HG02840 (cell line): ENCODE data around the gene VAV2.

ENCODE experiments used
- ATAC-seq: cut with Tn5 transposase; IDR thresholded peaks from one replicate; pipeline ENCODE4 v1.9.1; 2021; ENCODE audit warnings: mild to moderate bottlenecking, moderate library complexity, moderate number of reproducible peaks; ENCODE audit not compliant: unreplicated experiment, low FRiP score

The VAV2 gene

DNA sequence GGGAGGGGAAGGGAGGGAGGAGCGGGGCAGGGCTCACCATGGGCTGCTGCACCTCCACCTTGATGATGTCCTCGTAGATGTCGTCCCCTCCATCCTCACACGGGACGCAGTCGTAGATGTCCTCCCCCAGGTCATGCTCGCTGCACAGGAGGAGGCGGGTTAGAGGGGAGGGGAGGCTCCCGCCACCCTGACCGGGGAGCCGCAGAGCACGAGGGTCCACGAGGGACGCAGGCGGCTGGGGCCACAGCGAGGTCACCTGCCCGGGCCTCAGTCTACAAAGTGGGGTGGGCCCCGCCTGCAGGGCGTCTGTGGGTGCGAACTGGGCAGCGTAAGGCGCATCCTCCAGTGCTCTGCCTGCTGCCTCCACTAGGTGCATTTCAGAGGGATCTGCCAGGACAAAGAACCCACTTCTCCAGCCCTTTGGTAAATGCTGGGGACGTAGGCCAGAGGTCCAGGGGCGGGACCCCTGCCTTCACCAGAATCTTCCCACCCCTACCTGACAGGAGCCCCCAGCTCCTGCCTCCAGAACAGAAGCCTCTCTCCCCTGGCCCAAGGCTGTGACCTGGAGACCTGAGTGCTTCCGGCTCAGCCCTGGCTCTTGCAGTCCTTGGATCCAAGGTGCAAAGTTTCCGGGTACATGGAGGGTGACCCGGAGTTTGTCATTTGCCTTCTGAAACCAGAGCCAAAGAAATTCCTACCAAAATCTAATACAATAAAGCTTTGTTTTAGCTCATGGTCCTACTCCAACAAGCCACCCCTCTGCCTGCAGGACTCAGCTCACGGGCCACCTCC lies 179.9 kb downstream of the VAV2 start:
- ATAC-seq = no peak

- ATAC-seq = no peak
Observed at GRCh38 chr9:133811471-133811870, 180.7 kb downstream of the VAV2 start.

- ATAC-seq = no peak
Observed at GRCh38 chr9:133810556-133811195, 181.4 kb downstream of the VAV2 start.

GRCh38 chr9:133809335-133809734 lies 182.8 kb downstream of the VAV2 start:
- ATAC-seq = no peak

- no peak for ATAC-seq
Observed at GRCh38 chr9:133807818-133808217, 184.3 kb downstream of the VAV2 start.

GRCh38 chr9:133807037-133807436 lies 185.1 kb downstream of the VAV2 start:
- no peak for ATAC-seq

DNA sequence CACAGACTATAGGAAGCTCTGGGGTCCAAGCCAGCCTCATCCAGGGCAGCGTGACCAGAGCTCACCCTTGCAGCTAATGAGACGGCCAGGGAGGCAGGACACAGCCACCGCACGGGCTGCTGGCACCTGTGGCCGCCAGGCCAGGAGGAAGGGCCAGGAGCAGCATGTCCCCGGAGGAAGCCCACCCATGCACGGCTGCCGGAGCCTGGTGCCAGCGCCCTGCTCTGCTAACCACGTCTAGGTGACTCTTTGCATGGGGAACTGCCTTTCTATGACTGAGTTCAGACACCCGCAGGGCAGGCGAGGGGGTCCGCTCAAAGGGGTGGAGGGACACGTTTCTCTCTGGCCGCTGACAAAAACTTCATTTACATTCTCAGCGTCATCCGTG lies 185.5 kb downstream of the VAV2 start:
- ATAC-seq = no peak

DNA sequence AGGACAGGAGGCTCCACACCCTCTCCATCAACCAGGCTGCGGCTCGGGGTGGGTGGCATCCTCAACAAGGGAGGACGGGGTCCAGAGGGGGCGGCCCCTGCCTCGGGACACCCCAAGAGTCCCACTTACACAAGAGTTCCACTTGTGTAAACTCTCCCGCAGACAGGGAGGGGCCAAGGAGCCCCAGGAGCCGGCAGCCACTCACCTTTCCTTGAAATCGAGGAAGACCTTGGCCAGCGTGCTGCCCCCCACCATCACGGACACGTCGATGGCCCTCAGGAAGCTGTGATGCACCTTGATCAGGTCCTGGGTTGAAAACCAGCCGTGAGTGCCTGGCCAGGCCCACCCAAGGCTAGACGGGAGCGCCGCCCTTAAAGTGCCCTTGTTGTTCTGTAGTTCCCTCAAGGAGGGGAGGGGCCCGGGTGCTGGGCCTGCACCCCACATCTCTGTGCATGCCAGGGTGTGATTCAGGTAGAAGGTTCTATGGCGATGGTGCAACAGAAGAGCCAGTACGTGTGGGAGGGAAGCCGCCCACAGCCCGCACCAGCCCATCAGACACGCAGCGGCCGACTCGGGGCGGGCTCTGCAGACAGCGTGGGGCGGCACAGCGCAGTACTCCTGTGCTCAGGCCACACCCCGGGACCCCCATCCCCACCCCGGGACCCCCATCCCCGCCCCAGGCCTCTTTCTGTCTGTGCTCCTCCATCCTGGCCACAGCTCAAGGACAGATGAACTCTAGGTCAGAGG lies 186.1 kb downstream of the VAV2 start:
- no peak for ATAC-seq

DNA sequence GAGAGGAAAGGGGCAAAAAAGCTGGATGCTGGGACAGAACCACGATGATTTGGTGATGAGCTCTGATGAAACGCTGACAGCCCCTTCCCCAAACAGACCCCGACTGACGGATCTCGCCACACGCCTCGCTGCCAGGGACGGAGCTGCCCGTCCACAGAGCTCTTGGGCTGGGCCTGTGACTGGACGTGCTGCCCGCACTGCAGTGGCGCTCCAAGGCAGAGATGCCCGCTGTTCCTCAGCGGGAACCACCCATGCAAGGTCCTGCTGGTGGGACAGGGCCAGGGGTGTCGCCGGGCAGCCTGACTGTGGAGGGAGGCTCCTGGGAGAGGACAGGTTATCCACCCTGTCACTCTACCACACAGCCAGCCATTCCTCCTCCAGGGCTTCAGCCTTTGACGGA lies 187.9 kb downstream of the VAV2 start:
- ATAC-seq = no peak

- no peak for ATAC-seq
Observed at GRCh38 chr9:133803745-133804144, 188.4 kb downstream of the VAV2 start.

- ATAC-seq = no peak
Observed at GRCh38 chr9:133803028-133803585, 189.0 kb downstream of the VAV2 start.

- no peak for ATAC-seq
Observed at GRCh38 chr9:133801739-133802138, 190.4 kb downstream of the VAV2 start.

DNA sequence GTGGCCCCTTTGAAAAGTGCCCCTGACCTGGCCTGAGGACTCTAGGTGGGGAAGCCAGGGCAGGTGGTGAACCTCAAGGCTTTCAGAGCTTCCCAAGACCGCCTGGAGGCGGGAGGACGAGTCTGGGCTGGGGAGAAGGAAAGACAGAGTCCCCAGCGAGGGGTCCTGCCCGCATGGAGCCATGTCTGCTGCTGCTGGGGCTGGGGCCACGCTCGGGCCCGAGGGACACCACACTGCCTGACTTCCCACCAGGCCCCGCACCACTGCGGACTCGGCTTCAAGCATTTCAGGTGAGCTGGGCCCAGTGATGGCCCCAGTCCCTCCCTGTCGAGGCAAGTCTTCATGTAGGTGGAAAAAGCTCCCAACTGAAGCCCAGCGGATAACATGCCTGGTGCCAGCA lies 191.9 kb downstream of the VAV2 start:
- ATAC-seq = no peak

- no peak for ATAC-seq
Observed at GRCh38 chr9:133799716-133800115, 192.4 kb downstream of the VAV2 start.

- no peak for ATAC-seq
Observed at GRCh38 chr9:133799106-133799505, 193.0 kb downstream of the VAV2 start.

DNA sequence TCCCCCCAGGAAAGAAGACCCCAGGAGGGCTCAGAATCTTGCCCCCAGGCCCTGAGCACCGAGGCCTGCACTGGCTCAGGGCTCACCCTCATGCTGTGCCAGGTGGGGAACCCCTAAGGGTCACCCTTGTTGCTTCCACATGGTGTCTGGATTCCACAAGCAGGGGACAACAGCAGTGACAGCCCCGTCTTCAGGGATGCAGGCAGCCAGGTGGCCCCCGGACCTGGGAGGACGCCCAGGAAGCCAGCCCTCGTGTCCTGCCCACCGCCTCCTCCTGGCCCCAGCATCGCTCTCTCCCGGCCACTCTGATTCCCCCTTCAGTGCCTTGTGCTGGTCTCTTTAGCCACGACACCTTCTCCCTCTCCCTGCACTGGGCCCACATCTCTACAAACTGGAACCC lies 194.0 kb downstream of the VAV2 start:
- ATAC-seq = no peak

GRCh38 chr9:133797406-133798105 lies 194.6 kb downstream of the VAV2 start:
- ATAC-seq = no peak

DNA sequence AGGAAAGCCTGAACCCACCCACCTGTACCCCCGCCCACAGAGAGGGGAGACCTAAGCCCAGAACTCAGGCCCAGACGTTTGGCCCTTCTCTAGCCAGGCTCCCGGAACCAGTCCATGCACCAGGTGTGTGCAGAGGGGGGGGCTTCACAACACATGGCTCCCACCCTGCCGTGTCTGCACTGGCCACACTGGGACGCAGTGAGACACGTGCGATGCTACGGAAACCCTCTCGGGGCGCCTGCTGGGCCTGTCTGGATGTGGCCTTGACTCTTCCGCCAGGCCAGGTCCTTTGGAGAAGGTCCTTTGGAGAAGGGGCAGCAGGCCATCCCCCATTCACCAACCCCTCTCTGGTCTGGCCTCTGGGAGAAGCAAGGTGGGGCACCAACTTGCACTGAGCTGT lies 195.6 kb downstream of the VAV2 start:
- no peak for ATAC-seq

DNA sequence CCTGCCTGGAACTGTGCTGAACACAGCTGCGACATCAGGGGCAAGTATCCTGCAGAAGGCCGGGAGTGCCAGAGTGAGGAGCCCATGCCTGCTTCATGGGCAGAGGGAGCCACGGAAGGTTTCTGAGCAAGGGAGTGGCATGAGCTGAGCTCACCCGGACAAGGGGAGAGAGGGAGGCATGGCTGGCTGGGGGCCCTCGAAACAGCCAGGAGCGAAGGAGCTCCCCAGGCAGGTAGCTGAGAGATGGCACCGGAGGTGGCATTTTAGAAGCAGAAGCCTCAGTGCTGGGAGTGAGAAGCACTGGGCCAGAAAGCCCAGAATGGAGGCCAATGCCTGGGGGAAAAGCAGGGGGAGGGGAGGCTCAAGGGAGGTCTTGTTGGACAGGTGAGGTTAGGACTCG lies 197.1 kb downstream of the VAV2 start:
- no peak for ATAC-seq

DNA sequence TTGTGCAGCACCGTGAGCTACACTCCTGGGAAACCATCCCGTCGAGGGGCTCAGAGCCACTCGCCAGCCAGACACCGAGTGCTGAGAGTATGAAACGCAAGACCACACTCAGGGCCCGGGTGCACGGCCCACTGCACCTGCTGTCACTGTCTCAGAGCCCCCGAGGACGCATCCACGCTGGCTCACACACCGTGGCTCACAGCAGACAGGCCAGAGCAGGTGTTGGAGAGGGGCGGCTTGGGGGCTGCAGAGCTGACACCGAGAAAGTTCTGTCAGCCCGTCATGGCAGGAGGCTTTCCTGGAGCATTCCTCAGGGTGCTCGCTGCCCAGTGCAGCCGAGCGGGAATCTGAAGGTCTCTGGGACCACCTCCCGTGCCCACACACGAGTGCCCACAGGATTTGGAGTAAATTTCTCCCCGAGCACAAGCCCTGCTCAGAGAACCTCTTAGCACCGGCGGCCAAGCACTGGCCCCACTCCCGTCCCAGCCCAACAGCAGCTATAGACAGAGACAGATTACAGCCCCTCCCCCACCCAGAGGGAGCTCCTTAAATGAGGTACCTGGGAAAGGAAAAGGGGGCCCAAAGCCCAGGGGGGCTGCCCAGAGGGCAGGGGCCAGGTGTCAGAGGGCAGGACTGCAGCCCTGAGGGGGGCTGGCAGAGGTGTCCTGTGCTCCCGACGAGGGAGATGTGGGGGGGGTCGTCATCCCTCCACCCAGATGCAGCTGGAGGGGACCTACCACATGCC lies 197.9 kb downstream of the VAV2 start:
- no peak for ATAC-seq
